ENCODE results near the gene OR13H1.
"Not testable (repeated sequence)": the region's sequence is repeated elsewhere in the genome, so short reads cannot be mapped to it uniquely, and the experiment has no call there.

OR13H1 gene, protein sequence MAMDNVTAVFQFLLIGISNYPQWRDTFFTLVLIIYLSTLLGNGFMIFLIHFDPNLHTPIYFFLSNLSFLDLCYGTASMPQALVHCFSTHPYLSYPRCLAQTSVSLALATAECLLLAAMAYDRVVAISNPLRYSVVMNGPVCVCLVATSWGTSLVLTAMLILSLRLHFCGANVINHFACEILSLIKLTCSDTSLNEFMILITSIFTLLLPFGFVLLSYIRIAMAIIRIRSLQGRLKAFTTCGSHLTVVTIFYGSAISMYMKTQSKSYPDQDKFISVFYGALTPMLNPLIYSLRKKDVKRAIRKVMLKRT

GRCh38 chrX:131543774-131544173 is at the start of gene OR13H1:
Gene OR13H1 (plus strand): TSS chrX:131544074. CDS start chrX:131544074, 0 bp downstream.
- DNase-seq: no peak

DNA sequence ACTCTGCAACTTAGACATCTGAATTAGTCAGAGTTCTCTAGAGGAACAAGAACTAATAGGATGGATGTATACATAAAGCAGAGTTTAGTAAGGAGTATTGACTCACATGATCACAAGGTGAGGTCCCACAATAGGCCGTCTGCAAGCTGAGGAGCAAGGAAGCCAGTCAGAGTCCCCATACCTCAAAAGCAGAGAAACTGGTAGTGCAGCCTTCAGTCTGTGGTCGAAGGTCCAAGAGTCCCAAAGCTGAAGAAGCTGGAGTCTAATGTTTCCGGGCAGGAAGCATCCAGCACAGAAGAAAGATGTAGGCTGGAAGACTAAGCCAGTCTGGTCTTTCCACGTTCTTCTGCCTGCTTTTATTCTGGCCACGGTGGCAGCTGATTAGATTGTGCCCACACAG is 42.3 kb upstream of the OR13H1 start:
- not testable (repeated sequence) for DNase-seq

DNA sequence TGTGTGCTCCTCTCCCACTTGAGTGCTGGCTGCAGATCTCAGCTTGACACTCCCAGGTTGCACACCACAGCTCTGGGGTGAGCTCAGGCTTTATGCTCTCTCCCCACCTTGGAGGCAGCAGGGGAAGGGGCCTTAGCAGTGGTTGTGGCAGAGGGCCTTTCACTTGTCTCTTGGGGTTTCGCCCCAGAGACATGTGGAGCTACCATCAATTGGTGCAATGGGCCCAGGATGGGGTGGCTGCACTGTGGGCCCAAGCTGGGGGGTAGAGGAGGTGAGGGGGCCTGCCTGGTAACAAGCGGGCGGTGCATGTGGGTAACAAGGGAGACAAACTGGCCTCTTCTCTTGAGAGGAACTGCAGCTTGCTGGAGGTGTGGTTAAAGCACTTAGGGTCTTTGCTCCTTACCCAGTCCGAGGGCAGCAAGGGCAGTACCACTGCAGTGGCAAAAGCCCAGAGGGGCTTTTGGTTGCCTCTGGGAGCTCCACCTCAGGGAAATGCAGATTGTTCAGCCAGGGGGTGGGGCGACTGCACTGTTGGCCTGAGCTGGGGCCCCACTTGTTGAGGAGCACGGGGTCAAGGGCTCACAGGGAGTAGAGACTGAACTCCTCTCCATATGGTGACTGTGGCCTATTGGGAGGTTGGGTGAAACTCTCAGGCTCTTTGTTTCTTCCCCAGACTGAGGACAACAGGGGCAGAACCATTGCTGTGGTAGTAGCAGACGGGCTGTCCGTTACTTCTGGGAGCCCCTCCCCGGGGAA is 30.5 kb upstream of the OR13H1 start:
- DNase-seq: no peak

GRCh38 chrX:131521824-131522223 is 22.1 kb upstream of the OR13H1 start:
- no peak for DNase-seq

- no peak for DNase-seq
Observed at GRCh38 chrX:131544218-131544617, 344 bp downstream of the OR13H1 start.

GRCh38 chrX:131549011-131549410 is 5.1 kb downstream of the OR13H1 start:
- no peak for DNase-seq

GRCh38 chrX:131552453-131552852 is 8.6 kb downstream of the OR13H1 start:
- not testable (repeated sequence) for DNase-seq

GRCh38 chrX:131558562-131558961 is 14.7 kb downstream of the OR13H1 start:
- DNase-seq: no peak

GRCh38 chrX:131564553-131565229 is 20.8 kb downstream of the OR13H1 start:
- no peak for DNase-seq

DNA sequence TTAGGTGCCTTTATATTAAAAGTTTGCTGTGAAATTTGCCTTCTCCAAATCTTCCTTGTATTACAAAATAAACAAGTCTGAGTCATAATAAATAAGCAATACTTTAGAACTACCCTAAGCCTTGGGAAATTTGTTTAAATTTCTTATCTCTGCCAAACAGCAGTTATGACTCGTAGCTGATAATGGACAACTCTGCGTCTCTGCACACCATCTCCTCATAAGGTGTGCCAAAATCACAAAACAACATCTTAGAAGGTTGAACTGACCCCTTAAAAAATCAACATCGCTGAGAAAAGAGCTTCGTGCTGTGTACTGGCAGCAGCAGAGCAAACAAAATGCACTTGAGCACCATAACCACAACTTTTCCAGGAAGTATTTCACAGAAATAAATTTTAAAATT is 22.0 kb downstream of the OR13H1 start:
- DNase-seq: no peak

DNA sequence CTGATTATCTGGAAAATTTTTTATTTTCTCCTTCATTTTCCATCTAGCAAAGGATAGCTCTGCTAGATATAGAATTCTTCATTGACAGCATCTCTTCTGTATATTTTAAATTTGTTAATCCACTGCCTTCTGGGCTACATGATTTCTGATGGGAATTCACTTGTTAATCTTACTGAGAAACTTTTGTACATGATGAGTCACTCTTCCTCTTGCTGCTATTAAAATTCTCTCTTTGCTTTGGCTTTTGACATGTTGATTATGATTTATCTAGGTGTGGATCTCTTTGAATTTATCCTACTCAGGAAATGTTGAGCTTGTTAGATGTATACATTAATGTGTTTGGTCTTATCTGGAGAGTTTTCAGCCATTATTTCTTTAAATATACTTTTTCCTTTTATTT is 27.5 kb downstream of the OR13H1 start:
- no peak for DNase-seq

DNA sequence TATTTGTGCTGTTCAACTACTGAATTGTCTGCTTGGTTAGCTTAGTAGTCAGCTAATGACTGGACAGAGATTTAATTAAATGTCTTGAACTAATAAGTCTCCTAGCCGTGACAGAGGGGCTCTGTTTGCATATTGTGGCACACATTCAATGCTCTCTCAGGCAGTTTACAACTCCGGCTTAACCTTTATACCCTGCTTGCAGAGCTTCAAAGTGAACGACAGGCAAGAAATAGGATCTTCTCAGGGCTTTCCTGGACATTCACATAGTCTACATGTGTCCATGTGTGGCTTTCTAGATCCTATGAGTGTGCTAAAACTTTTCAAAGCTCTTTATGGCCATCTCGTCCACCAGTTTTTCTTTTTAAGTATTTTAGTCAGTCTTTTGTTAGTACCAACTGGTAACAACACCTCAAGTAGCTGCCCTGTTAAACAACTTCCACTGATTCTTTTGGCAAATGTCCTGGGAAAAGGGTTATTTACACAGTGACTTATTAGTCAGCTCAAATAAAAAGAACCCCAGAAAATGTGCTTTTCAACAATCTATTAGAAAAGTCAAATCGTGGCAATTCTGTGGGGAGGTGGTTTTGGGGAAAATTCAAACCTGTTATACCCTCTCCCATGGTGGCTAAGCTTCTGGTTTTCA is 28.6 kb downstream of the OR13H1 start:
- no peak for DNase-seq

- no peak for DNase-seq
Observed at GRCh38 chrX:131577413-131577812, 33.5 kb downstream of the OR13H1 start.

GRCh38 chrX:131577999-131578734 is 34.3 kb downstream of the OR13H1 start:
- no peak for DNase-seq

GRCh38 chrX:131578735-131579367 is 35.0 kb downstream of the OR13H1 start:
- not testable (repeated sequence) for DNase-seq

DNA sequence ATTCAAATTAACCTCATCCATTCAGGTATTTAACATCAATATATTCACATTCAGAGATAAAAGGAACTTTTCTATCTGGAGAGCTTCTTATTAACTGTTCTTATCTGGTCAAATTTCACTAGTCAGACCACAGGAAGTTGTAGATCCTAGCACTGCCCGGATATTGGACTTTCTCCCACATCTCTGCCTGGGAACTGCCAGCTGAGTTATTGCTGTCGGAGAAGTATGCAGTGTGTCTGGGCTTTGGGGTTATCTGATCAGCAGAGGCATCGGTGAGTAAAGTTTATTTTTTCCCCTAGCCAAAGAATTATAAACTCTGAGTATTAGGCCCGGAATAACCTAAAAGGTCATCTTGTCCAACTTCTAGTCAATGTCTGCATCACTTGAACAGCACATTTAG is 45.1 kb downstream of the OR13H1 start:
- no peak for DNase-seq

Measured in NK-92 treated with Interleukin-12 subunit alpha and Interleukin-12 subunit beta, amount 100 ng/mL, for 24 hours (cell line).